Left renal cortex interstitium (tissue), 4 donors: ENCODE measurements around the gene SPATS2L. TPM values are rescaled to one million over a fixed set of nuclear protein-coding genes. Genes with fewer than 3 reads are reported as not detected.

ENCODE experiments used
- DNase-seq, 4 donors: peaks; one replicate each; pipeline ENCODE4 v3.0.0-alpha.2; 2013; ENCODE audit warnings: low read depth in 4 of 4, low spot score in 2 of 4, missing footprints in 1 of 4
- polyA plus RNA-seq, 4 donors: library from polyadenylated mRNA; unstranded; fragments of 120-200 nt; gene quantifications; one replicate each; pipeline ENCODE4 v1.2.1, GENCODE V29; 2013; ENCODE audit not compliant: insufficient read length in 4 of 4

Gene SPATS2L
- polyA plus RNA-seq, 4 donors = 127 to 149 (median 136) TPM

GRCh38 chr2:200317975-200318374 is 11.5 kb downstream of the SPATS2L start:
- DNase-seq = no peak

- DNase-seq = no peak
Measured at GRCh38 chr2:200318940-200319435, 12.5 kb downstream of the SPATS2L start.

GRCh38 chr2:200319548-200320337 is 13.2 kb downstream of the SPATS2L start:
- no peak for DNase-seq

GRCh38 chr2:200320344-200320743 is 13.9 kb downstream of the SPATS2L start:
- no peak for DNase-seq

GRCh38 chr2:200320991-200321390 is 14.5 kb downstream of the SPATS2L start:
- no peak for DNase-seq

GRCh38 chr2:200321780-200322534 is 15.5 kb downstream of the SPATS2L start:
- no peak for DNase-seq

- no peak for DNase-seq
Measured at GRCh38 chr2:200322607-200323006, 16.1 kb downstream of the SPATS2L start.

GRCh38 chr2:200324362-200324761 is 17.9 kb downstream of the SPATS2L start:
- no peak for DNase-seq

- DNase-seq = no peak
Measured at GRCh38 chr2:200329384-200329783, 22.9 kb downstream of the SPATS2L start.

- no peak for DNase-seq
Measured at GRCh38 chr2:200329798-200330197, 23.3 kb downstream of the SPATS2L start.

GRCh38 chr2:200330351-200331060 is 24.0 kb downstream of the SPATS2L start:
- no peak for DNase-seq

- no peak for DNase-seq
Measured at GRCh38 chr2:200331061-200331400, 24.5 kb downstream of the SPATS2L start.

- no peak for DNase-seq
Measured at GRCh38 chr2:200335657-200336056, 29.2 kb downstream of the SPATS2L start.

- DNase-seq = no peak
Measured at GRCh38 chr2:200336980-200337615, 30.6 kb downstream of the SPATS2L start.

- no peak for DNase-seq
Measured at GRCh38 chr2:200337621-200338020, 31.1 kb downstream of the SPATS2L start.

- no peak for DNase-seq
Measured at GRCh38 chr2:200338692-200339091, 32.2 kb downstream of the SPATS2L start.

GRCh38 chr2:200340508-200341224 is 34.2 kb downstream of the SPATS2L start:
- DNase-seq = no peak

GRCh38 chr2:200341376-200341775 is 34.9 kb downstream of the SPATS2L start:
- DNase-seq = no peak

GRCh38 chr2:200342235-200342634 is 35.7 kb downstream of the SPATS2L start:
- no peak for DNase-seq

GRCh38 chr2:200342654-200343053 is 36.2 kb downstream of the SPATS2L start:
- no peak for DNase-seq
